IPS-20b (cell line): ENCODE measurements around the gene ITPR1.
"Not testable (repeated sequence)": the region's sequence is repeated elsewhere in the genome, so short reads cannot be mapped to it uniquely, and the experiment has no call there.

Experiments used
- H3K27ac ChIP-seq: one replicate; pipeline ENCODE4 v1.5.1; 2013; ENCODE audit warnings: low read length
- H3K27me3 ChIP-seq: 2 replicates; pipeline ENCODE4 v1.6.1; 2013; ENCODE audit warnings: mild to moderate bottlenecking, low read length, inconsistent platforms; ENCODE audit not compliant: insufficient read depth
- H3K36me3 ChIP-seq: 2 replicates; pipeline ENCODE4 v1.6.1; 2013; ENCODE audit warnings: low read depth, mild to moderate bottlenecking, inconsistent platforms, low read length, moderate library complexity; ENCODE audit not compliant: insufficient read depth
- H3K4me1 ChIP-seq: 2 replicates; pipeline ENCODE4 v1.6.1; 2013; ENCODE audit warnings: mild to moderate bottlenecking, control low read depth, inconsistent platforms, low read length, moderate library complexity; ENCODE audit not compliant: insufficient read depth
- H3K4me3 ChIP-seq: 2 replicates; pipeline ENCODE4 v1.5.1; 2013; ENCODE audit warnings: mild to moderate bottlenecking, low read length, inconsistent platforms
- H3K9ac ChIP-seq: 2 replicates; pipeline ENCODE4 v1.6.1; 2013; ENCODE audit warnings: low read depth, mild to moderate bottlenecking, inconsistent platforms, low read length, moderate library complexity
- H3K9me3 ChIP-seq: 2 replicates; pipeline ENCODE4 v1.6.1; 2013; ENCODE audit warnings: mild to moderate bottlenecking, low read depth, low read length, inconsistent platforms; ENCODE audit not compliant: insufficient read depth

ITPR1 gene

DNA sequence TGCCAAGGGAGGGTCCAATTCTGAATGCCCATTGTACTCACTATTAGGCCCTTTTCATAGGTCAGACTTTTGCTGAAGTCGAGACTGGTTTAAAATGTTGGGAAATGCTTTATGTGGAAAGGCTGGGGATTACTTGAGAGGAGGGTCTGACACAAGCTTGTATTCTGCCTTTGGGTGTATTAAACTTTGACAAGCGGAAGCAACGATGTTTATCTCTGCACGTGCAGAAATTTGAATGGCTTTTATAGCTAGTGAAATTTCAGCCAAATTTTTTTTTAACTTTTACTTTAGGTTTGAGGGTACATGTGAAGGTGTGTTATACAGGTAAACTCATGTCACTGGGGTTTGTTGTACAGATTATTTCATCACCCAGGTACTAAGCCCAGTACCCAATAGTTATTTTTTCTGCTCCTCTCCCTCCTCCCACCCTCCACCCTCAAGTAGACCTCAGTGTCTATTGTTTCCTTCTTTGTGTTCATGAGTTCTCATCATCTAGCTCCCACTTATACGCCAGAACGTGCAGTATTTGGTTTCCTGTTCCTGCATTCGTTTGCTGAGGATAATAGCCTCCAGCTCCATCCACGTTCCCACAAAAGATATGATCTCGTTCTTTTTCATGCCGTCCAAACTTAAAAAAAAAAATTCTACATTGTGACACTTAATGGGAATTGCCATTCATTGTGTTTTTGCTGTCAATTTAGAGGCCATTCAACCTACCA lies 263.1 kb downstream of the ITPR1 start:
- no peaks in the 10 kb centered on the region for H3K27me3 ChIP-seq
- H3K9ac ChIP-seq = no peak overlapping the region
- no peak overlapping the region for H3K4me3 ChIP-seq
- peaks cover 1% of the 10 kb centered on the region; the same call in 1 of the 2 replicates for H3K4me1 ChIP-seq
- no peak overlapping the region for H3K27ac ChIP-seq
- no peaks in the 10 kb centered on the region for H3K9me3 ChIP-seq
- H3K36me3 ChIP-seq = no peaks in the 10 kb centered on the region

DNA sequence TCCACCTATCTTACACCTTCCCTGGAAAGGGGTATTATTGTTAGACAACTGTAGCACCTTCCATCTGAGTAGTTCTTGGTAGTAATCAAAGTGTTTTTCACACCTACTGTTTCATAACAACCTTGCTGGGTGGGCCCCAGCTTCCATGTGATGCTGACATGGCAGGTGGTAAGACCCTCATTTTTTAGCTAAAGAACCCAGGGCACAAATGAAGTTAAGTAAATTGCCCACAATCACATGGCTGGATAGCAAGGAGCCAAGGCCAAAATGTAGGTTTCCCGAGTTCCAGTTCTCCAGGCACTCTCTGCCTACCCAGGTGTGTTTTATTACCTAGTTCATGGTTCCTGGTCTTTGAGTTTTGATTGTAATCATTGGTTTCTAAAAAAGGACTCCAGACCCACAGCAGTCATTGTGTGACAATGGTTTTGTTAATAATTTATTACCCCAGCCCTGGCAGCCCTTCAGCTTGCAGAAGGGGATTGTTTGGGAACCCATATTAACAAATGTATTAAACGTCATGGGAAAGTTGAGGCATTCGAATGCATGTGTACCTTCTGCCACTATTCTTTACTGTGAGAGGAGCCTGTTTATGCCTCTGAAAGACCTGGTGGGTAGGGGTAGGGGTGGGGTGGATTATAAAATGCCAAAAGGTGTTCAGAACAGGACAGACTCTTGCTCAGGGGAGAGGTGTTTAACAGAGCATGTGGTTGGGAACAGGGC lies 263.9 kb downstream of the ITPR1 start:
- Histone ChIP-seq H3K4me3 (no peak overlapping the region), H3K36me3 (no peaks in the 10 kb centered on the region), H3K27me3 (no peaks in the 10 kb centered on the region), H3K9me3 (no peaks in the 10 kb centered on the region), H3K9ac (no peak overlapping the region), H3K27ac (no peak overlapping the region), H3K4me1 (no peaks in the 10 kb centered on the region)

DNA sequence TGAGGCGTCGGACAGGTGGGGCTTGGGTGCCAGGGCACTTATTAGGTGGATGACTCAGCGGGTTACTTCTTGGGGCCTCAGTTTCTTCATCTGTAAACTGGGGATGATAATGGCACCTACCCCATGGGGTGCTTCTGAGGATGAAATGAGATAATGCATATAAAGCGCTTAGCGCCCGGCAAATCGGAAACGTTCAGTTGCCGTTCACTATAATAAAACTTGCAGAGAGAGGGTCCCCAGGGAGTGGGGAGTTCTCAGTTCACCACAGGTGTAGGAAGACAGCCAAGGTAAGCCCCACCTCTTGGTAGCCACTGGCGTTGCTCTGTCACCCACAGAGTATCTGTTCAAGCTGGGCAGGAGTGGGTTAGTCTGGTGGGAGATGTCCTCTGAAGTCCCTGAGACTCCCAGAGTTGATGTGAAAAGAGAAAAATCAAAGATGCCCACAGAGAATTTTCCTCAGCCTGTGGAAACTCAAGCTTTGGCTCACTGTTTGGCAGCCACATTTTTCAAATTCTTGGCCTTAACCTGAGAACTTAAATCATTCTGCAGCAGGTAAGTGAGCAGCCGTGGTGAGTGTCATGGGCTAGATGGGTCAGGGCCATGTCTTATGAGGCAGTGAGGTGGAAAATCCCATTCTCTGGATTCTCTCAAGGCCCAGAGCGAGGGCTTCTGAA lies 264.6 kb downstream of the ITPR1 start:
- H3K27me3 ChIP-seq = no peaks in the 10 kb centered on the region
- H3K4me1 ChIP-seq = no peaks in the 10 kb centered on the region
- H3K36me3 ChIP-seq = no peaks in the 10 kb centered on the region
- H3K4me3 ChIP-seq = no peak overlapping the region
- H3K9ac ChIP-seq = no peak overlapping the region
- no peaks in the 10 kb centered on the region for H3K9me3 ChIP-seq
- H3K27ac ChIP-seq = no peak overlapping the region

DNA sequence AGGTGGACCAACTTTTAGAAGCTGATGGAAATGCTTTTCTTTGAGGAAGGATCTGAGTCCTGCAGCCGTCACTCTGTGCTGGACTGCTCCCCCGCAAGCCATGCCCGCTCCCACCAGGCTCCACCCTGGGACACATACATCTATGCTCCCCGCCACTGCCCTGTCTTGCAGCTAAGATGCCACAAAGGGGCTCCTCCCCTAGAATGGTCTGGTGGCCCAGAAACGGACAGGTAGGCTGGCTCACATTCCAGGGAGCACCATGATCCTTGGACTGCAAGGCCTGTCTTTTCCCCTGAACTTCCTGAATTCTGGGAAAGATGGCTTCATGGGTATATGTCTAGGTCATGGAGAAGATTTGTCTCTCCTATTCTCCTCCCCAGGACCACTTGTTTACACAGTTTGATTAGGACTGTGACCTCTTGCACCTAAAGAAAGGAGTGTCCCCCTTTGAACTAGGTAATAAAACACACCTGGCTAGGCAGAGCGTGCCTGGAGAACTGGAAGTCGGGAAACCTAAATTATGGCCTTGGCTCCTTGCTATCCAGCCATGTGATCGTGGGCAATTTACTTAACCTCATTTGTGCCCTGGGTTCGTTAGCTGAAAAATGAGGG lies 265.2 kb downstream of the ITPR1 start:
- Histone ChIP-seq H3K27me3 (no peaks in the 10 kb centered on the region), H3K9me3 (no peaks in the 10 kb centered on the region), H3K9ac (no peak overlapping the region), H3K4me3 (no peak overlapping the region), H3K36me3 (no peaks in the 10 kb centered on the region), H3K4me1 (no peaks in the 10 kb centered on the region), H3K27ac (no peak overlapping the region)

DNA sequence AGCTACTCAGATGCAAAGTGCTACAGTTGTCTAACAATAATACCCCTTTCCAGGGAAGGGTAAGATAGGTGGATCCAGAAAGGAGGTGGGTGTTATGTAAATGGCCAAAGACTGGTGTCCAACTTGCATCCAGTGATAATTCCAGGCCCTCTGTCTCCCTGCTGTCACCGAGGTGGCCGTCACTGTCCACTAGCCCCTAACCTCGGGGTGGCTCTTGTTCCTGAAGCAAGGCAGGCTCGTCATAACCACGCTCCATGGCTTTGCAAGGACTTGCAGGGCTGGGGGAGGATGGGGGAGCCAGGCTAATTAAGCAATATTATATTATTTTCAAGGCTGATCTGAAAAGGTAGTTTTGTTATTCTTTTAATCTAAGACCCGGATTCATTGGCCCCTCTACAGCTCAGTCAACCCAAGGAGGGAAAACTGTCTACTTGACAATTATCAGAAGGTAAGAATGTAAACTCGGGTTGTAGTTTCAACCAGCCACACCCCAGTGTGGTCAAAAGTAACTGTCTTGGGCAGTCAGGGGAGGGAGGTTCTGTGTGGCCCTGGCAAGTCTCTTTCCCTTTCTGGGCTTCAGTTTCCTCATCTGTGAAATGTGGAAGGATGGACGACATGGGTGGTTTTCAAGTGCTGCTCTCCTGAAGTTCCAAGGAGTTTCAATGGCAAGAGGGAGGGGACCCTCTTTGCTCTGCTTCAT lies 266.0 kb downstream of the ITPR1 start:
- Histone ChIP-seq H3K27me3 (no peaks in the 10 kb centered on the region), H3K4me3 (no peak overlapping the region), H3K9ac (no peak overlapping the region), H3K4me1 (no peaks in the 10 kb centered on the region), H3K9me3 (no peaks in the 10 kb centered on the region), H3K36me3 (no peaks in the 10 kb centered on the region), H3K27ac (no peak overlapping the region)

DNA sequence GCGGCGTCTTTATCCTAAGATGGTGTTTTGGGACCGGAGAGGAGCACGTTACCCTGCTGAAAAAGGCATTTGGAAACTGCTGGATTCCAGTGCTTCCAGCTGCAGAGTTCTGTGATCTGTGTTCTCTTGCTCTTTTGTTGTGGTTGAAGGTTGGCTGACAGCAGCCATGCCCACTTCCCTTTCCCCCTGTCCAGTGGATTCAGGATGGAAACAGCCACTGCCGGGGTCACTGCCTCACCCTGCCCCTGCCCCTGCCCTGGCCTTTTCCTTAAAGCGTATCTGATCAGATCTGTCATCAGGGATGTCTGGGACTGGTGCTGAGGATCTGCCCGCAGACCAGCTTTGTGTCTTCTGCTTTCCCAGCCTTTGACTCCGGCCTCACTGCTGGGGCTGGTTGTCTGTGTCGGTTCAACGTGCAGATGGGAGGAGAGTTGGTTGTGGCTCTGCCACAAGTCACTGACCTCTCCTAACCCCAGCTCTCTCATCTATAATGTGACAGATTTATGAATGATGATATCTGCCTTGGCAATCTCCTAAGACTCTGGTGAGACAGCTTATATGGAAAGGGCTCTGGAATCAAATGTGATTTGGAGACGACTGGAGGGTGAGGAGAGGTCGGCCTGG lies 266.7 kb downstream of the ITPR1 start:
- no peak overlapping the region for H3K27ac ChIP-seq
- H3K9me3 ChIP-seq = no peaks in the 10 kb centered on the region
- no peak overlapping the region for H3K4me3 ChIP-seq
- H3K27me3 ChIP-seq = no peaks in the 10 kb centered on the region
- H3K36me3 ChIP-seq = no peaks in the 10 kb centered on the region
- H3K9ac ChIP-seq = no peak overlapping the region
- H3K4me1 ChIP-seq = no peaks in the 10 kb centered on the region

DNA sequence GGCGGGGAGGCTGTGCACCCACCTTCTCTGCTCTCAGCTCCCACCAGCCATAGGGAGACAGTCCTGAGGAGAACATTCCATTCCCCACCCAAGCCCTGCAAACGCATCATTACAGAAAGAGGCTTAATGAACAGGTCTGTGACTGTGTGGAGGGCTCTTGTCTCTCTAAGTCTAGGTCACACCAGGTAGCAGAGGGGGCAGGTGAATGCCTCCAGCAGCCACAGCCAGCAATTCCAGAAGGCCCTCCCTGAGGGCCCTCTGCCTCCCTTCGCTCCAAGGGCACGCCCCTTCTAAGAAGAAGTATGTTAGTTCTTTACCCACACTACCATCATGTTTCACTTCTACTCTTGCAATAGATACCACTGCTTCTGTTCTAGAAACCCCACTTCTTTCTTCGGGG lies 268.6 kb downstream of the ITPR1 start:
- no peaks in the 10 kb centered on the region for H3K27me3 ChIP-seq
- no peak overlapping the region for H3K27ac ChIP-seq
- H3K9ac ChIP-seq = no peak overlapping the region
- H3K36me3 ChIP-seq = no peaks in the 10 kb centered on the region
- no peak overlapping the region for H3K4me3 ChIP-seq
- no peaks in the 10 kb centered on the region for H3K4me1 ChIP-seq
- peaks cover 10% of the 10 kb centered on the region; the same call in 1 of the 2 replicates for H3K9me3 ChIP-seq

DNA sequence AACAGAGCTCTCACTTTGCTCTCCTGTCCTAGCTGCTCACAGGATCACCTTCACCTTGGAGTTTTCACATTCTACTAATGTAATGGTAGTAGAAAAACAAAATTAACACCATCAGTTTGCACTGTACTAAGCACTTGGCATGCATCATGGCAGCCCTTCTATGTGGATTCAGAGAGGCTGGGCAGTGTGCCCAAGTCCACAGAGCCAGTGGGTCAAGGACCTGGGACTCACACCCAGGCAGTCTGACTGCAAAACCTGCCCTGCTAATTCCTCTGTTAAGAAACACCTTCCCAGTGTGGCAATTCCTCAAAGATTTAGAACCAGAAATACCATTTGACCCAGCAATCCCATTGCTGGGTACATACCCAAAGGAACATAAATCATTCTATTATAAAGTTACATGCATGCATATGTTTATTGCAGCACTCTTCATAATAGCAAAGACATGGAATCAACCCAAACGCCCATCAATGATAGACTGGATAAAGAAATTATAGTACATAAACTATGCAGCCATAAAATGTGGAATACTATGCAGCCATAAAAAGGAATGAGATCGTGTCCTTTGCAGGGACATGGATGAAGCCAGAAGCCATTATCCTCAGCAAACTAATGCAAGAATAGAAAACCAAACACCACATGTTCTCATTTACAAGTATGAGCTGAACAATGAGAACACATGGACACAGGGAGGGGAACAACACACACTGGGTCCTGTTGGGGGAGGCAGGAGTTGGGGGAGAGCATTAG lies 269.5 kb downstream of the ITPR1 start:
- H3K27ac ChIP-seq, H3K4me3 ChIP-seq, H3K27me3 ChIP-seq, H3K9ac ChIP-seq, H3K36me3 ChIP-seq, H3K4me1 ChIP-seq: not testable (repeated sequence)
- peaks cover 14% of the 10 kb centered on the region; the same call in 1 of the 2 replicates for H3K9me3 ChIP-seq

DNA sequence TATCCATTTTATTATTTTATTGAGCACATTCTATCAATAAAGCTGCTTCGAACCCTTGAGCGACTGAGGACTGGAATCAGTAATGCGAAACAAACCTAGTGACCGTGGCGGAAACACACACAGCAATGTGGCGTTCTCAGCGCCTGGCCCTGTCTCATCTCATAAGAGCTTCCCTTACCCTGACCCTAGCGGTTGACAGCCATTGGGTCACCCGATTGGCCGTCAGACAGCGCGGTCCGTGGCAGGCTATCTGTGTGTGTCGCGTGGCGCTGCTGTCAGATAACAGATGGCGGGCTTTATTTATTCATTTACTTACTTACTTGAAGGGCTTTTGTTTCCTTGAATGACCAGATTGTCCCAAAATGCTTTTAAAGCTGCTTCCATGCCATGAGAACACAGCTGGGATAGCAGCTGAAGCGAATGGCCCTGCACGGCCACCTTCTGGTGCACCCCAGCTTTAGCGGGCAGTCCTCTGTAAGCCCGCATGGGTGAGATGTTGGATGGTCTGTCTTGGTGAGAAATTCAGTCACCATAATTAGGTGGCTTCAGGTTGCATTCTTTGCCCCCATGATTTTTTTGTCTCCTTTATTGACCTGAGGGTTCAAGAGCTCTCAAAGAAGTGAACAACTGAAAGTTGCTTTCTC lies 270.6 kb downstream of the ITPR1 start:
- Histone ChIP-seq H3K27ac (no peak overlapping the region), H3K4me3 (no peak overlapping the region), H3K9ac (no peak overlapping the region), H3K36me3 (no peaks in the 10 kb centered on the region), H3K4me1 (no peaks in the 10 kb centered on the region), H3K9me3 (peaks cover 14% of the 10 kb centered on the region; the same call in 1 of the 2 replicates), H3K27me3 (no peaks in the 10 kb centered on the region)

DNA sequence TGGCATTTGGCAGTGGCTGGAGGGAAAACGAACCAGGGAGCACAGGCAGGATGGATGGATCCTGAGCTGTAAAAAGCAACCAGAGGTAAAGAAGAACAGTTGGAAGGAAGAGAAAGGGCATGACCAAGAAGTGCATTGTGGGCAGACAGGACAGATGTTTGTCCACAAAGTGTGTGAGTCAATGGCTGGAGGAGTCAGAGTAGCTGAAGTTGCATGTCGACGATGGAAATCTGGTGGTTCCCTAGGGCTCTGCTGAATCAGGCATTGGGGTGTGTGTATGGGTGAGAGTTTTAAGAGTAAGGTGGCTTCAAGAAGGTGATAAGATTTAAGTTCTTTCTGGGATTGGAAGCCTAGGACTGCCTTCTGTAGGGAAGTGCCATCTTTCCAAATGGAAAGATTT lies 272.1 kb downstream of the ITPR1 start:
- Histone ChIP-seq H3K9ac (no peak overlapping the region), H3K9me3 (peaks cover 14% of the 10 kb centered on the region; the same call in 1 of the 2 replicates), H3K27me3 (no peaks in the 10 kb centered on the region), H3K4me1 (no peaks in the 10 kb centered on the region), H3K36me3 (no peaks in the 10 kb centered on the region), H3K27ac (no peak overlapping the region), H3K4me3 (no peak overlapping the region)
